Fibroblast of mammary gland (primary cell): ENCODE results near the gene FGF12.

ENCODE experiments used
- DNase-seq: peaks from one replicate; pipeline ENCODE4 v3.0.0-alpha.2; 2010; ENCODE audit warnings: low read depth
- H3K4me3 ChIP-seq: 2 replicates; pipeline ENCODE4 v1.5.1; 2011; ENCODE audit warnings: low read depth, mild to moderate bottlenecking, low read length, moderate library complexity; ENCODE audit not compliant: control insufficient read depth
- TF ChIP-seq, protein P1 (sequence below): conservative IDR thresholded peaks from 2 replicates; pipeline ENCODE4 v1.5.1; 2011; ENCODE audit warnings: low read depth, low read length, inconsistent platforms; ENCODE audit not compliant: control insufficient read depth, insufficient read depth

The FGF12 gene

DNA sequence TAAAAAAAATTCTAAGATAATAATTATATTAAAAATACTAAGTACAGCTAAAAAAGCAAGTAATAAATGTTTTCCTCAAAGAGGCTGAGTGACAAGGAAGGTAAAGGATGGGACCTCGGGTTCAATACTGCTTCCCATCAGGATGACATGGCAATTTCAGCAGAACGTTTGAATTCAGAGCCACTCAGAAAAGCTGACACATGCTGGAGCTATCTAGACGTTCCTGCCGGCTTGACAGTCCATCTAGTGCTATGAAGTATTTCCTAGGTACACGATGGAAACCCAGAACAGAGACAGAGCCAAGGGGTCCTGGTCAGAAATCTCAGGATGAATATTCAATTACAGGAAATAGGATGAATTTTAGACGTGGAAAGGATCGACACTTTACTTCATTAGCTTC, 361.8 kb downstream of the FGF12 start:
- TF ChIP-seq, protein P1, sequence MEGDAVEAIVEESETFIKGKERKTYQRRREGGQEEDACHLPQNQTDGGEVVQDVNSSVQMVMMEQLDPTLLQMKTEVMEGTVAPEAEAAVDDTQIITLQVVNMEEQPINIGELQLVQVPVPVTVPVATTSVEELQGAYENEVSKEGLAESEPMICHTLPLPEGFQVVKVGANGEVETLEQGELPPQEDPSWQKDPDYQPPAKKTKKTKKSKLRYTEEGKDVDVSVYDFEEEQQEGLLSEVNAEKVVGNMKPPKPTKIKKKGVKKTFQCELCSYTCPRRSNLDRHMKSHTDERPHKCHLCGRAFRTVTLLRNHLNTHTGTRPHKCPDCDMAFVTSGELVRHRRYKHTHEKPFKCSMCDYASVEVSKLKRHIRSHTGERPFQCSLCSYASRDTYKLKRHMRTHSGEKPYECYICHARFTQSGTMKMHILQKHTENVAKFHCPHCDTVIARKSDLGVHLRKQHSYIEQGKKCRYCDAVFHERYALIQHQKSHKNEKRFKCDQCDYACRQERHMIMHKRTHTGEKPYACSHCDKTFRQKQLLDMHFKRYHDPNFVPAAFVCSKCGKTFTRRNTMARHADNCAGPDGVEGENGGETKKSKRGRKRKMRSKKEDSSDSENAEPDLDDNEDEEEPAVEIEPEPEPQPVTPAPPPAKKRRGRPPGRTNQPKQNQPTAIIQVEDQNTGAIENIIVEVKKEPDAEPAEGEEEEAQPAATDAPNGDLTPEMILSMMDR = no peak
- H3K4me3 ChIP-seq = no peak overlapping the region
- no peak for DNase-seq

- H3K4me3 ChIP-seq = no peak overlapping the region
- TF ChIP-seq, protein P1 = no peak
- no peak for DNase-seq
Measured at GRCh38 chr3:192364316-192364715, 363.0 kb downstream of the FGF12 start.

DNA sequence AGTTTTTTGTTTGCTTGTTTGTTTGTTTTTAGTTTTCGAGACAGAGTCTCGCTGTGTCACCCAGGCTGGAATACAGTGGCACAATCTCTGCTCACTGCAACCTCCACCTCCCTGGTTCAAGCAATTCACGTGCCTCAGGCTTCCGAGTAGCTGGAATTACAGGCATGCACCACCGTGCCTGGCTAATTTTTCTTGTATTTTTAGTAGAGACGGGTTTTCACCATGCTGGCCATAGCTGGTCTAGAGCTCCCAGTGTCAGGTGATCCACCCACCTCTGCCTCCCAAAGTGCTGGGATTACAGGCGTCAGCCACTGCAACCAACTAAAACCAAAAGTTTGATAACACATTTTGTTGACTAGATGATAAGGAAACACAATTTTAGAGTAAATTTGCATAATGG, 372.7 kb downstream of the FGF12 start:
- DNase-seq = no peak
- TF ChIP-seq, protein P1 = no peak
- H3K4me3 ChIP-seq = no peak overlapping the region

DNA sequence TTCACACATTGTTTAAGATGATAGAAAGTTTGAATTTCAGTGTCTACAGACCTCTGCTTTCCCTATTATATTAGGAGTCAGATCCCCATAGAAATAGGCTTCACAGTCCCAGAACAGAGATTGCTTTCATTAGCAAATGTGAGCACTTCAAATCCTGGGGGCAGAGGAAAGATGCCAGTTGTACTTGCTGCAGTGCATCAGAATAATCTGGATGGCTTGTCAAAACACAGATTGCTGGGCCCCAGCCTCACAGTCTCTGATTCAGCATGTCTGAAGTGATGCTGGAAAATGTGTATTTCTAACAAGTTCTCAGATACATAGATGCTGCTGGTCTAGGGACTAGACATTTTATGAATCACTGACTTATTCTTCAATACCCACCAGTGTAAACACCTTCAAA, 375.2 kb downstream of the FGF12 start:
- no peak for DNase-seq
- TF ChIP-seq, protein P1 = no peak
- no peak overlapping the region for H3K4me3 ChIP-seq

DNA sequence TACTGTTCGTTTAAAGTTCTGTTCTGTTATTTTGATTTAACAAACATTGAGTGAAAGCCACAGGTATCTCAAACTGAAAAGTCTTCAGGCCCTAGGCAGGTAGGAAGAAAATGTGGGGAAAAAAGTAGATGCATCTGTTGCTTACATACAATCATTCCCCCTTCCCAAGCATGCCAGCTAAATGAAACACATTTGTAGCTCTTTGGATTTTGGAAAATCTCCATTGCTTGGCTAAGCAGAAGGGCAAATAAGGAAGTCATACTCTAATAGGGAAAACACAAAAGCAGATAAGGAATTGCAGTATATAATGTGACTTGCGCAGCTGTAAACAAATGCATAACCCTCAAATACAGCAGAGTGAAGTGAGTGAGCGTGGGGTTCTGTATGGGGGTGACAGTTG, 375.9 kb downstream of the FGF12 start:
- no peak for DNase-seq
- TF ChIP-seq, protein P1 = no peak
- no peak overlapping the region for H3K4me3 ChIP-seq

GRCh38 chr3:192340031-192340430, 387.3 kb downstream of the FGF12 start:
- no peak for DNase-seq
- TF ChIP-seq, protein P1 = no peak
- H3K4me3 ChIP-seq = no peak overlapping the region

DNA sequence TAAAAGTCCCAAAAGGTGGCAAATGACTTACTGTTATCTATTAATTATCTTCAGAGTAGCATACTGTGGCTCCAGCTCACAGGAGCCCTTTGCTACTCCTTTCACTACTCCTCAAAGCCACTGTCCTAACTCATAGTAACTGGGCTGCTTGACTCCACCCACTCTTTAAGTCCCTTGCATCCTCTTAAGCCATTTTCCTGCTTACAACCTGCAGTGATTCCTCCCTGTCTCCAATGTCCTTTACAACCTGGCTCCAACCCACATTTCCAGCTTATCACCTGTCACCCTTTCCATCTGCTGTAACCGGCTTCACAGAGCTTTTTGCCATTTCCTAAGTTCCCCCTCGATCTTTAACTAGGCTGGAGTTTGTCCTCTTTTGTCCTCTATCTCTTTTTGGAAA, 388.1 kb downstream of the FGF12 start:
- no peak for DNase-seq
- TF ChIP-seq, protein P1 = no peak
- H3K4me3 ChIP-seq = no peak overlapping the region
